ENCODE results near the gene MRPL20.

MRPL20 gene

GRCh38 chr1:1435106-1435903 lies 28.2 kb upstream of the MRPL20 start, which contains the start of gene VWA1:
VWA1 (plus strand) TSS chr1:1435690; CDS start chr1:1435749, 59 bp downstream.
- H3K27me3 ChIP-seq (ENCODE audit: insufficient read depth, poor library complexity, severe bottlenecking): no peaks in the 10 kb centered on the region
- no peaks in the 10 kb centered on the region for H3K36me3 ChIP-seq (ENCODE audit: low read depth)

DNA sequence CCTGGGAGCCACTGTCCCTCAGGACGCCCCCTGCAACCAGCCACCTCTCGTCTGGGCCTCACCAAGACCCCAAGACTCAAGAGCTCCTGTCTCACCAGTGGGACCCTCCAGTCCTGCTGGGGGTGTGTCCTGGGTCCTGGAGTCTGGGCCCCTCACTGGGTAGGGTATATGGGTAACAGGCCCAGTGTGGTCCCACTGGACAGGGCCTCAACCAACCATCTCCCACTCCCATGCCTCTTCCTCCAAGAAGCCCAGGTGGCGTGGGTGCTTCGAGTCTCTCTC lies 27.7 kb upstream of the MRPL20 start:
- Histone ChIP-seq H3K27me3 (ENCODE audit: insufficient read depth, poor library complexity, severe bottlenecking) (no peaks in the 10 kb centered on the region), H3K36me3 (ENCODE audit: low read depth) (no peaks in the 10 kb centered on the region), H3K27ac (ENCODE audit: poor library complexity, severe bottlenecking) (no peak overlapping the region), H3K4me1 (ENCODE audit: insufficient read depth, poor library complexity, severe bottlenecking) (peaks cover 9% of the 10 kb centered on the region), H3K4me3 (ENCODE audit: severe bottlenecking) (no peak overlapping the region), H3K9me3 (ENCODE audit: severe bottlenecking) (no peaks in the 10 kb centered on the region)
- no peak for DNase-seq (ENCODE audit: low spot score)
- no peak for ATAC-seq (ENCODE audit: low read depth)
- TF ChIP-seq, protein P1, sequence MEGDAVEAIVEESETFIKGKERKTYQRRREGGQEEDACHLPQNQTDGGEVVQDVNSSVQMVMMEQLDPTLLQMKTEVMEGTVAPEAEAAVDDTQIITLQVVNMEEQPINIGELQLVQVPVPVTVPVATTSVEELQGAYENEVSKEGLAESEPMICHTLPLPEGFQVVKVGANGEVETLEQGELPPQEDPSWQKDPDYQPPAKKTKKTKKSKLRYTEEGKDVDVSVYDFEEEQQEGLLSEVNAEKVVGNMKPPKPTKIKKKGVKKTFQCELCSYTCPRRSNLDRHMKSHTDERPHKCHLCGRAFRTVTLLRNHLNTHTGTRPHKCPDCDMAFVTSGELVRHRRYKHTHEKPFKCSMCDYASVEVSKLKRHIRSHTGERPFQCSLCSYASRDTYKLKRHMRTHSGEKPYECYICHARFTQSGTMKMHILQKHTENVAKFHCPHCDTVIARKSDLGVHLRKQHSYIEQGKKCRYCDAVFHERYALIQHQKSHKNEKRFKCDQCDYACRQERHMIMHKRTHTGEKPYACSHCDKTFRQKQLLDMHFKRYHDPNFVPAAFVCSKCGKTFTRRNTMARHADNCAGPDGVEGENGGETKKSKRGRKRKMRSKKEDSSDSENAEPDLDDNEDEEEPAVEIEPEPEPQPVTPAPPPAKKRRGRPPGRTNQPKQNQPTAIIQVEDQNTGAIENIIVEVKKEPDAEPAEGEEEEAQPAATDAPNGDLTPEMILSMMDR (IDR thresholded peaks at IDR 0.05; ENCODE audit: poor library complexity, severe bottlenecking): no peak

More at GRCh38 chr1:1435106-1435903, 28.2 kb upstream of the MRPL20 start, which contains the start of gene VWA1:
- Histone ChIP-seq H3K9me3 (ENCODE audit: severe bottlenecking) (no peaks in the 10 kb centered on the region), H3K4me3 (ENCODE audit: severe bottlenecking) (peak within 1 kb of the TSS; percentile 45), H3K4me1 (ENCODE audit: insufficient read depth, poor library complexity, severe bottlenecking) (peaks cover 9% of the 10 kb centered on the region), H3K27ac (ENCODE audit: poor library complexity, severe bottlenecking) (no peak within 1 kb of the TSS)
- DNase-seq (ENCODE audit: low spot score) (peak; percentile 66), ATAC-seq (ENCODE audit: low read depth) (peak; percentile 61)
- TF ChIP-seq, protein P1 (IDR thresholded peaks at IDR 0.05; ENCODE audit: poor library complexity, severe bottlenecking): no peak

DNA sequence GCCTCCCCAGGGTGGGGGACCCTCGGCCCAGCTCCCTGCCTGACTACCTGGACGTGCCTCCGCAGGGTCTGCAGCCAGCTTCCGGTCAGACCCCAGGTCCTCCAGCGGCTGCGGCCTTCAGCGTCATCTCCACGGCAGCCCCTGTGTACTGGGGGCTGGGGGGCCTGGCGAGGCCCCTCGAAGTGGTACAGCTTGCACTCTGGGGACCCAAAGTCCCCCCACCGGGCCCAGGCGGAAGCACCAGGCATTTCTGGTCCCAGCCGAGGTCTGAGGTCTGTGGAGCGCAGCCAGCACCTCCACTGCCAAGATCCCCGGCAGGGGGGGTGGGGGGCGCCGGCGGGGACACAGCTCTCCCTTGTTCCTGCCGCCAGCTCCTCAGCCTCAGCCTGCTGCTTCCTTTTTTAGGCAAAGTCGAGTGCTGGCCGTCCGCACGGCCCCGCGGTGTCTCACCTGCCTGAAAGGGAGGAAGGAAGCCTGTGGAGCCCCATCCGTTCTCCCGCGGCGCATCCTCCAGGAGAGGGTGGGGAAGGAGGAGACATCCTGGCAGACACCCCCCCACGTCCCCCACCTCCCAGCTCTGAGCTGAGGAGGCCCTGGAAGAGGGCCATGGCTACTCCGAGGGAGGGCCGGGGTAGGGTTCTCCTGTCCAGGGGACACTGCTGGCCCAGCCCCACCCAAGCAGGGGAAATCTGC lies 27.2 kb upstream of the MRPL20 start:
- ATAC-seq (ENCODE audit: low read depth) (no peak), DNase-seq (ENCODE audit: low spot score) (no peak)
- TF ChIP-seq, protein P1 (IDR thresholded peaks at IDR 0.05; ENCODE audit: poor library complexity, severe bottlenecking): no peak
- Histone ChIP-seq H3K36me3 (ENCODE audit: low read depth) (no peaks in the 10 kb centered on the region), H3K4me3 (ENCODE audit: severe bottlenecking) (no peak overlapping the region), H3K4me1 (ENCODE audit: insufficient read depth, poor library complexity, severe bottlenecking) (peaks cover 9% of the 10 kb centered on the region), H3K9me3 (ENCODE audit: severe bottlenecking) (no peaks in the 10 kb centered on the region), H3K27ac (ENCODE audit: poor library complexity, severe bottlenecking) (peak overlapping the region; percentile 29), H3K27me3 (ENCODE audit: insufficient read depth, poor library complexity, severe bottlenecking) (no peaks in the 10 kb centered on the region)

DNA sequence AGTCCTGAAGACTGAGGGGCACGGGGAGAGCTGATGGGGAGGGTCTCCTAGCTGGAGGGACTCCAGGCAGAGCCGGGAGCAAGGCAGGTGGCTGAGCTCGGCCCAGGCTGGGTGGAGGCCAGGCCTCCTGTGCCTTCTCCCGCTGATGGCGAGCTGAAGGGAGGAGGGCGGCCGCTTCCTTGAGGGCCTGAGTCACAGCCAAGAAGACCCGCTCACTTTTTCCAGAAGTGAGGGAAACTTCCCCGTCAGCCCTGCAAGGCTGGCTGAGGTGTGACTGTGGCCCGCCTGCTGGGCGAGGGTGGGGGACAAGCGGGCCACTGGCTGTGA lies 26.7 kb upstream of the MRPL20 start:
- H3K9me3 ChIP-seq (ENCODE audit: severe bottlenecking): no peaks in the 10 kb centered on the region
- peaks cover 9% of the 10 kb centered on the region for H3K4me1 ChIP-seq (ENCODE audit: insufficient read depth, poor library complexity, severe bottlenecking)
- H3K27me3 ChIP-seq (ENCODE audit: insufficient read depth, poor library complexity, severe bottlenecking): no peaks in the 10 kb centered on the region
- no peaks in the 10 kb centered on the region for H3K36me3 ChIP-seq (ENCODE audit: low read depth)
- no peak overlapping the region for H3K4me3 ChIP-seq (ENCODE audit: severe bottlenecking)
- ATAC-seq (ENCODE audit: low read depth) (no peak), DNase-seq (ENCODE audit: low spot score) (no peak)
- H3K27ac ChIP-seq (ENCODE audit: poor library complexity, severe bottlenecking): peak overlapping the region; percentile 29
- TF ChIP-seq, protein P1 (IDR thresholded peaks at IDR 0.05; ENCODE audit: poor library complexity, severe bottlenecking): no peak
